HG03520 (cell line): ENCODE data around the gene UBE2J2.
A peak's percentile ranks its signal among the peaks of the same experiment; 100 is the strongest.

ENCODE experiments used
- ATAC-seq: cut with Tn5 transposase; IDR thresholded peaks from one replicate; pipeline ENCODE4 v1.9.1; 2021; ENCODE audit warnings: mild to moderate bottlenecking, moderate library complexity; ENCODE audit not compliant: unreplicated experiment

UBE2J2 gene

GRCh38 chr1:1309251-1310108 is 35.8 kb upstream of the UBE2J2 start:
- no peak for ATAC-seq

- no peak for ATAC-seq
Observed at GRCh38 chr1:1308756-1309250, 35.1 kb upstream of the UBE2J2 start.

- ATAC-seq: peak; percentile 49
Observed at GRCh38 chr1:1307923-1308755, 34.5 kb upstream of the UBE2J2 start, which contains the start of the genes ACAP3 and PUSL1. TSS of gene ACAP3 (minus strand) at chr1:1307930. CDS start at chr1:1307815, 115 bp downstream. TSS of gene PUSL1 (plus strand) at chr1:1308597. CDS start at chr1:1308644, 47 bp downstream.

- ATAC-seq: peak; percentile 3
Observed at GRCh38 chr1:1307261-1307922, 33.7 kb upstream of the UBE2J2 start.

- no peak for ATAC-seq
Observed at GRCh38 chr1:1306661-1307260, 33.1 kb upstream of the UBE2J2 start.

- no peak for ATAC-seq
Observed at GRCh38 chr1:1306070-1306660, 32.5 kb upstream of the UBE2J2 start.

- ATAC-seq: no peak
Observed at GRCh38 chr1:1305300-1306069, 31.8 kb upstream of the UBE2J2 start.

- ATAC-seq: no peak
Observed at GRCh38 chr1:1304331-1305299, 31.0 kb upstream of the UBE2J2 start.

- ATAC-seq: no peak
Observed at GRCh38 chr1:1303736-1304135, 30.1 kb upstream of the UBE2J2 start.

GRCh38 chr1:1302951-1303509 is 29.4 kb upstream of the UBE2J2 start:
- ATAC-seq: no peak

- ATAC-seq: no peak
Observed at GRCh38 chr1:1302006-1302430, 28.4 kb upstream of the UBE2J2 start.

GRCh38 chr1:1300352-1300739 is 26.7 kb upstream of the UBE2J2 start:
- ATAC-seq: no peak

GRCh38 chr1:1299686-1300351 is 26.2 kb upstream of the UBE2J2 start:
- no peak for ATAC-seq

GRCh38 chr1:1298861-1299685 is 25.4 kb upstream of the UBE2J2 start:
- no peak for ATAC-seq

- no peak for ATAC-seq
Observed at GRCh38 chr1:1297802-1298424, 24.3 kb upstream of the UBE2J2 start.
